Measurements from ENCODE around the gene E2F3.

- TF ChIP-seq POLR2A (IDR thresholded peaks at IDR 0.05; ENCODE audit: low read depth, low read length) (no peak), POLR2AphosphoS5 (IDR thresholded peaks at IDR 0.05; ENCODE audit: insufficient read depth, low read depth, low read length) (no peak), MYC (IDR thresholded peaks at IDR 0.05; ENCODE audit: low read depth, low read length) (no peak), EZH2 (IDR thresholded peaks at IDR 0.05; ENCODE audit: borderline replicate concordance, low read depth, low read length, severe bottlenecking) (no peak), CTCF (IDR thresholded peaks at IDR 0.05; ENCODE audit: extremely low read depth in 1 of 2, insufficient read depth in 1 of 2, low read depth in 1 of 2, low read length in 2 of 2) (no peak), MAX (IDR thresholded peaks at IDR 0.05; ENCODE audit: insufficient read depth, insufficient read length) (no peak)
Observed at GRCh38 chr6:20538131-20538662, 136.5 kb downstream of the E2F3 start.
